ENCODE results near the gene ZNF410.
"Not testable (repeated sequence)": the region's sequence is repeated elsewhere in the genome, so short reads cannot be mapped to it uniquely, and the experiment has no call there.

The ZNF410 gene

GRCh38 chr14:73887694-73888459 lies 1.2 kb downstream of the ZNF410 start:
- peak; percentile 9 for DNase-seq

DNA sequence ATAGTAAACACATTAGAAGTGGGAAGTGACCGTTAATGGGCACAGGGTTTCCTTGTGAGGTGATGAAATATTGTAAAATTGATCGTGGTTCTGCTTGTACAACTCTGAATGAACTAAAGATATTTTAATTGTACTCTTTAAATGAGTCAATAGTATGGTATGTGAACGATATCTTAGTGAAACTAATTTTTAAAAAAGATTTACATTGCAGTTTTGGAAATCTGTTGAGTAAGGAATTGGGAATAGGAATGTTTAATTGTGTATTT lies 1.7 kb downstream of the ZNF410 start:
- no peak for DNase-seq

- DNase-seq = no peak
These were observed 2.3 kb downstream of the ZNF410 start for GRCh38 chr14:73888971-73889370.

GRCh38 chr14:73889376-73889775 lies 2.7 kb downstream of the ZNF410 start:
- DNase-seq = no peak

DNA sequence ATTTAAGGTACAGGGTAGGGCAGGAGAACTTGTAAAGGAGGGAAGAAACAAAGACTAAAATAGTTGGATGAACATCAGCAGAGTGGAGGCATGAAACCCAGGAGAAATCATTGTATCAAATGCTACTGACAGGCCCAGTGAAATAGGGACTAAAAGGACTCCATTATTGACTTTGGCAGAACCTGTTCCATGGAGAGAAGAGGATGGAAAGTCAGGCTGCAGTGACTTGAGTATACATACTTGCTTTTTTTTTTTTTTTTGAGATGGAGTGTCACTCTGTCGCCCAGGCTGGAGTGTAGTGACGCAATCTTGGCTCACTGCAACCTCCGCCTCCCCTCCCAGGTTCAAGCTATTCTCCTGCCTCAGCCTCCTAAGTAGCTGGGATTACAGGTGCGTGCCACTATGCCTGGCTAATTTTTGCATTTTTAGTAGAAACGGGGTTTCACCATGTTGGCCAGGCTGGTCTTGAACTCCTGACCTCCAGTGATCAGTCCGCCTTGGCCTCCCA lies 7.6 kb downstream of the ZNF410 start:
- not testable (repeated sequence) for DNase-seq

- no peak for DNase-seq
These were observed 9.3 kb downstream of the ZNF410 start for GRCh38 chr14:73895939-73896338.

GRCh38 chr14:73896521-73896920 lies 9.9 kb downstream of the ZNF410 start:
- no peak for DNase-seq

- no peak for DNase-seq
These were observed 16.4 kb downstream of the ZNF410 start for GRCh38 chr14:73903028-73903427.

- DNase-seq = no peak
These were observed 23.0 kb downstream of the ZNF410 start for GRCh38 chr14:73909681-73910080.

- no peak for DNase-seq
These were observed 26.6 kb downstream of the ZNF410 start for GRCh38 chr14:73913256-73913655.

DNA sequence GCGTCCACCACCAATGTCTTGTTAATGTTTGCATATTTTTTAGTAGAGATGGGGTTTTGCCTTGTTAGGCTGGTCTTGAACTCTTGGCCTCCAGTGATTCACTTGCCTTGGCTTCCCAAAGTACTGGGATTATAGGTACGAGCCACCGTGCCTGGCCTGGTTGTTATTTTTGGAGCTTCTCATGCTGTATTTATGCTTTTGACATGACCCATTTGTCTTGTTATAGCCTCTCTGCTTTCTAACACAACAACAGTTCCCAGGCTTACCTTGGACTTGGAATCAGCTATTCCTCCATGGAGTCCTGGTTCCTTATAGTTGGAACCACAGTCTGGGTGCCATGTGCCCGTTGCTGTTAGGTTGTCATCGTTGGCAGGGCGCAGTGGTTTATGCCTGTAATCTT lies 29.7 kb downstream of the ZNF410 start:
- no peak for DNase-seq

DNA sequence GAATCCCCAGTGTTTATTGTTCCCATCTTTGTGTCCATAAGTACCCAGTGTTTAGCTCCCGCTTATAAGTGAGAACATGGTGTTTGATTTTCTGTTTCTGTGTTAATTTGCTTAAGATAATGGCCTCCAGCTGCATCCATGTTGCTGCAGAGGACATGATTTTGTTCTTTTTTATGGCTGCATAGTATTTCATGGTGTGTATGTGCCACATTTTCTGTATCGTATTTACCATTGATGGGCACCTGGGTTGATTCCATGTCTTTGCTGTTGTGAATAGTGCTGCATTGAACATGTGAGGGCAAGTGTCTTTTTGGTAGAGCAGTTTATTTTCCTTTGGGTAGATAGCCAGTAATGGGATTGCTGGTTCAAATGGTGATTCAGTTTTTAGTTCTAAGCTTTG lies 32.8 kb downstream of the ZNF410 start:
- not testable (repeated sequence) for DNase-seq

- DNase-seq = no peak
These were observed 37.7 kb downstream of the ZNF410 start for GRCh38 chr14:73924337-73924736.

DNA sequence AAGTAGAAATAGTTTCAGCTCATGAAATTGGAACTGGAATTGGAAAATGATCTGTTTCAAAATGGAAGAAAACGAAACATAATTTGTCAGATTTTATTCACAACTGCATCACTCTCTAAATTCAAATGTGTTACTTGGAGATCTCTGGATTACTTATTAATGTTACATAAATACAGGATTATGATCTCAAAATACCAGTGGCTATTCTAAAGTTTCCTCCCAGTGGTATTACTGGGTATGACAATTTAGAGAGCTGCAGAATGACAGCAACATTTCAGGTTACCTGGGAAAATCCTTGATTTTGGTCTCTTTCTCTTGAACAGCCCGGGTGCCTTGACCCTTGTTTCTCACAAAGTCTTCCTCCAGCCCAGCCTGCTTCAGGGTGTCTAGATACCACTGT lies 49.0 kb downstream of the ZNF410 start:
- DNase-seq = no peak

DNA sequence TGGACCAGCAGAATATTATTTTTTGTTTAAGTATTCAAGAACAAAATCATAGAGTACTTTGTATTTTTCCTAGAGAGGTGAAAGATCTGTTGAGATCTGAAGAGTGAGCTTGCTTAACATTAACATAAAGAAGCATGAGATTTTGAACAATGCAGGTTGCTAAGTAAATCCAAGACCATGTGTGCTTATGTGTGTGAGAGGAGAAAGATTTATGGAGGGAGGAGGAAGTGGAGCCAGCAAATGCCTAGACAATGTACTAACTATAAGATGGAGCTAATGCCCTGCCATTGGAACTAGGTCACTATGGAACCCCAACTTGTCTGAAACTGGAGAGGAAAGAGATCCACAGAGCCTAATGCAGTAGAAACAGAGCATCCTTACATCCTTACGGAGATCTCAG lies 49.9 kb downstream of the ZNF410 start:
- no peak for DNase-seq

DNA sequence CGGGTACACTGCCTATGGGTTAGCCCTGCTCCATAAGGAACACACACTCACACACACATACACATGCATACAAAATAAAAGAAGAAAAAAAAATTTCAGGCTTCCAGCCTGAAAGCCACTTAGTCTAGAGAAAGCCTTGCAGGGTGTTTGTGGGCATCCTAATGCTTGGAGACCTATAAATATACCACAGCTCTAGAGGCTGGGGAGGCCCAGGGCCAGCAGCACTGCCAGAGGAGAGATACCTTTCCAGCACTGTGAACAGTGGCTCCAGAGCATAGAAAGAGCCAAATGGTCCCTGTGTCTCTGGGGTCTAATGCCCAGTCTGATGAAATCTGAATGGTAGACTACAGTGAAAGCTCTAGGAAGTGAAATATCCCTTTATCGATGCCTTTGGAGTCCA lies 50.4 kb downstream of the ZNF410 start:
- DNase-seq = no peak

DNA sequence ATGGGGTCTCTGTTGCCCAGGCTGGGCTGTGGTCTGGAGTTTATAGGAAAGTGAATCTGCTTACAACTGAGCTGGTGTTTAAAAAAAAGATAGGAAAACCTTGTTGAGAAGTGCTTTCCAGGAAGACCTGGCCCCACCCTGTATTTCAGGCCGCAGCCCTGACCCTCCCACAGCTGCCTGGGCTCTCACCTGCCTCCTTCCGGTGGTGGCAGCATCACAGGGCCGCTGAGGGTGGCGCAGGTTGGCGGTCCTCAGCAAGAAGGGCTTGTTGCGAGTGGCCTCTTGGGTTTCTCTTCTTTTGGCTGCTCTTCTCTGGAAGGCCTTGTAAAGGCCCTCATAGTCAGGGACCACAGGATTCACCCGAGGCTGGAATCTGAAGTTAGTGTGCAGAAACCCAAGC lies 55.5 kb downstream of the ZNF410 start:
- no peak for DNase-seq

- DNase-seq = peak; percentile 36
These were observed 56.4 kb downstream of the ZNF410 start for GRCh38 chr14:73943083-73943482.

DNA sequence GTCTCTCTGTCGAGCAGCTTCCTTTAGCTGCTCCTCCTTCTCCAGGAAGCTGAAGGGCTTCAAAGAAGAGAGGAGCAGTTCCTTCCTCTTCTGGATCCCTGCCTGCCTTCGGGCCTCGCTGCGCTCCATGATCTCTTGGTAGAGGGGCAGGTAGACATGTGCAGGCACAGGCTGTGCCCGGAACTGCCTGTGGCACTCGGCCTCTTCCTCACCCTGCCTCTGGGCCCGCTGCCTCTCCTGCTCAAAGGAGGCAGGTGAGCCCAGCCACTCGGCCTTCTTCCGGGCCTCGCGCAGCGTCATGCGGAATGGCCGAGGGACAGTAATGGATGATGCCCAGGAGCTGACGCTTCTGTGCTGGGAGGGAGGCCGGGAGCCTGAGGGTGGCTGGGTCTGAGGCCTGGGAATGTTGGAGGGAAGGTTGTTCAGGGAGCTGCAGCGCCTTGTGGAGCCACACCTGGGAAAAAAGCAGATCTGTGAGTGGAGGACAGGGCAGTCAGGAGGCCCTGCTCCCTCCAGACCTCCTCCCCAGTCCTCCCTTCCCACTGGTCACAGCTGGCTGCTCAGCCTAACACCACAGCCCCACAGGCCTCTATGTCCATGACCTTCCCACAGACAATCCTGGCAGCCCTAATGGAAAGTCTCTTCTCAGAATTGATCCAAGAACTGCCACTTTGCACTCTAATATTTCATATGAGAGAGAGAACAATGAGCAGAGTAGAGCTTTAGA lies 57.9 kb downstream of the ZNF410 start:
- DNase-seq = no peak

GRCh38 chr14:73945159-73945670 lies 58.6 kb downstream of the ZNF410 start:
- DNase-seq = no peak

- peak; percentile 97 for DNase-seq
These were observed 63.4 kb downstream of the ZNF410 start, which contains the start of the genes COQ6 and FAM161B for GRCh38 chr14:73949752-73950734. COQ6 (plus strand) TSS chr14:73950302; CDS start chr14:73950333, 31 bp downstream. FAM161B (minus strand) TSS chr14:73950094; CDS start chr14:73950026, 68 bp downstream.

- DNase-seq = no peak
These were observed 67.1 kb downstream of the ZNF410 start for GRCh38 chr14:73953731-73954130.

GRCh38 chr14:73955674-73956073 lies 69.0 kb downstream of the ZNF410 start:
- DNase-seq = no peak

Measured in activated CD4-positive, alpha-beta T cell treated with anti-CD3 and anti-CD28 coated beads, Interleukin-10, Interleukin-2, amounts not matched to agents 100 ng/mL and 50 ng/mL, durations not matched to agents 16 hours and 8 hours (primary cell).